GM12878 (cell line): Measurements from ENCODE around the gene TCEA2. TPM values are rescaled to one million over a fixed set of nuclear protein-coding genes. Genes with fewer than 3 reads are reported as not detected.

Experiments
- BCL3 ChIP-seq: IDR thresholded peaks from 2 replicates; pipeline ENCODE4 v1.6.1; 2011; ENCODE audit warnings: borderline replicate concordance, low read depth, mild to moderate bottlenecking, moderate library complexity, low read length; ENCODE audit not compliant: insufficient read depth, poor library complexity, severe bottlenecking
- CREB1 ChIP-seq: IDR thresholded peaks from 2 replicates; pipeline ENCODE4 v1.6.1; 2012; ENCODE audit warnings: low read depth, mild to moderate bottlenecking, inconsistent platforms
- DPF2 ChIP-seq: fragments of 450-650 bp; IDR thresholded peaks from 2 replicates; pipeline ENCODE4 v1.6.1; 2017; ENCODE audit warnings: mild to moderate bottlenecking
- ELK1 ChIP-seq: IDR thresholded peaks from 2 replicates; pipeline ENCODE4 v1.6.1; 2012; ENCODE audit warnings: low read depth, low read length, improper control_type of control experiment
- EZH2 ChIP-seq: IDR thresholded peaks from 2 replicates; pipeline ENCODE4 v1.6.1; 2012; ENCODE audit warnings: low read depth, mild to moderate bottlenecking, control low read depth, inconsistent platforms, low read length, borderline replicate concordance; ENCODE audit not compliant: control insufficient read depth
- HSF1 ChIP-seq: fragments of 150-350 bp; IDR thresholded peaks from 2 replicates; pipeline ENCODE4 v1.6.1; 2014; ENCODE audit warnings: mild to moderate bottlenecking, low read depth, low read length
- KDM1A ChIP-seq: fragments of 200-600 bp; sonication (generic); IDR thresholded peaks from 2 replicates; pipeline ENCODE4 v1.6.1; 2016; ENCODE audit warnings: borderline replicate concordance
- MYC ChIP-seq: IDR thresholded peaks from 2 replicates; pipeline ENCODE4 v1.6.1; 2011; ENCODE audit warnings: mild to moderate bottlenecking, low read length, moderate library complexity, inconsistent platforms; ENCODE audit not compliant: insufficient read depth, insufficient replicate concordance, insufficient read length, severe bottlenecking
- NRF1 ChIP-seq: conservative IDR thresholded peaks from 2 replicates; pipeline ENCODE4 v1.6.1; 2011; ENCODE audit warnings: mild to moderate bottlenecking, low read depth, low read length, improper control_type of control experiment
- PBX3 ChIP-seq: IDR thresholded peaks from 2 replicates; pipeline ENCODE4 v1.6.1; 2011; ENCODE audit warnings: mild to moderate bottlenecking, low read depth, low read length, moderate library complexity; ENCODE audit not compliant: insufficient replicate concordance
- SUPT20H ChIP-seq: IDR thresholded peaks from 2 replicates; pipeline ENCODE4 v1.6.1; 2011; ENCODE audit warnings: low read depth, mild to moderate bottlenecking, low read length, moderate library complexity, borderline replicate concordance; ENCODE audit not compliant: control insufficient read depth
- TAF1 ChIP-seq: IDR thresholded peaks from 2 replicates; pipeline ENCODE4 v1.6.1; 2011; ENCODE audit warnings: mild to moderate bottlenecking, low read depth, low read length, borderline replicate concordance
- ZNF384 ChIP-seq: IDR thresholded peaks from 2 replicates; pipeline ENCODE4 v1.6.1; 2012; ENCODE audit warnings: low read depth, mild to moderate bottlenecking, low read length, improper control_type of control experiment, borderline replicate concordance
- polyA plus RNA-seq, 11 experiments: library from polyadenylated mRNA; depleted of rRNA in 4 of 11; unstranded in 6 of 11; stranded (reverse) in 5 of 11; fragments of >200 nt; fragmentation: Nextera tagmentation in 4 of 11; fragmentation: Illumina TruSeq in 1 of 11; extraction: Ambion mirVana in 4 of 11; extraction: Trizol in 1 of 11; gene quantifications; 1 replicate in 1 of 11; 2 replicates in 10 of 11; pipeline versions ENCODE4 v1.2.1 to v1.2.3, GENCODE V29; 2011 to 2016; ENCODE audit warnings: inconsistent platforms in 2 of 11, missing spikeins in 2 of 11, low read depth in 1 of 11
- total RNA-seq, 4 experiments: library from RNA; depleted of rRNA in 3 of 4; stranded (reverse); fragments of >200 nt in 3 of 4; fragmentation: Illumina TruSeq in 1 of 4; extraction: Trizol in 1 of 4; gene quantifications; 2 replicates each; pipeline versions ENCODE4 v1.2.1 to v1.2.3, GENCODE V29; 2013 to 2021
- TF ChIP-seq, protein P1 (sequence below): fragments of 450-650 bp; IDR thresholded peaks from 2 replicates; pipeline ENCODE4 v1.6.1; 2017; ENCODE audit warnings: mild to moderate bottlenecking
- TF ChIP-seq, protein P2 (sequence below): IDR thresholded peaks from 2 replicates; pipeline ENCODE4 v1.6.1; 2012; ENCODE audit warnings: low read length, inconsistent platforms
- TF ChIP-seq, protein P3 (sequence below): IDR thresholded peaks from 2 replicates; pipeline ENCODE4 v1.6.1; 2012; ENCODE audit warnings: low read depth, low read length, improper control_type of control experiment

TCEA2 gene
- total and polyA plus RNA-seq, 10 of the 15 experiments (the other 5 are each of a cell fraction or from before 2014, with no cell fraction given), result 3.4 to 42.5 (median 13.3) TPM

- TF ChIP-seq NRF1 (no peak), ZNF384 (no peak), BCL3 (no peak), CREB1 (0 out of 2 replicates have a peak, but pooled peaks have one; percentile 31), ELK1 (no peak), TAF1 (no peak), MYC (no peak), PBX3 (no peak), HSF1 (no peak), DPF2 (no peak; the same call in 1 of the 2 replicates), EZH2 (no peak), SUPT20H (no peak), KDM1A (no peak)
- TF ChIP-seq, protein P1, sequence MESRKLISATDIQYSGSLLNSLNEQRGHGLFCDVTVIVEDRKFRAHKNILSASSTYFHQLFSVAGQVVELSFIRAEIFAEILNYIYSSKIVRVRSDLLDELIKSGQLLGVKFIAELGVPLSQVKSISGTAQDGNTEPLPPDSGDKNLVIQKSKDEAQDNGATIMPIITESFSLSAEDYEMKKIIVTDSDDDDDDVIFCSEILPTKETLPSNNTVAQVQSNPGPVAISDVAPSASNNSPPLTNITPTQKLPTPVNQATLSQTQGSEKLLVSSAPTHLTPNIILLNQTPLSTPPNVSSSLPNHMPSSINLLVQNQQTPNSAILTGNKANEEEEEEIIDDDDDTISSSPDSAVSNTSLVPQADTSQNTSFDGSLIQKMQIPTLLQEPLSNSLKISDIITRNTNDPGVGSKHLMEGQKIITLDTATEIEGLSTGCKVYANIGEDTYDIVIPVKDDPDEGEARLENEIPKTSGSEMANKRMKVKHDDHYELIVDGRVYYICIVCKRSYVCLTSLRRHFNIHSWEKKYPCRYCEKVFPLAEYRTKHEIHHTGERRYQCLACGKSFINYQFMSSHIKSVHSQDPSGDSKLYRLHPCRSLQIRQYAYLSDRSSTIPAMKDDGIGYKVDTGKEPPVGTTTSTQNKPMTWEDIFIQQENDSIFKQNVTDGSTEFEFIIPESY, result no peak
- TF ChIP-seq, protein P2, sequence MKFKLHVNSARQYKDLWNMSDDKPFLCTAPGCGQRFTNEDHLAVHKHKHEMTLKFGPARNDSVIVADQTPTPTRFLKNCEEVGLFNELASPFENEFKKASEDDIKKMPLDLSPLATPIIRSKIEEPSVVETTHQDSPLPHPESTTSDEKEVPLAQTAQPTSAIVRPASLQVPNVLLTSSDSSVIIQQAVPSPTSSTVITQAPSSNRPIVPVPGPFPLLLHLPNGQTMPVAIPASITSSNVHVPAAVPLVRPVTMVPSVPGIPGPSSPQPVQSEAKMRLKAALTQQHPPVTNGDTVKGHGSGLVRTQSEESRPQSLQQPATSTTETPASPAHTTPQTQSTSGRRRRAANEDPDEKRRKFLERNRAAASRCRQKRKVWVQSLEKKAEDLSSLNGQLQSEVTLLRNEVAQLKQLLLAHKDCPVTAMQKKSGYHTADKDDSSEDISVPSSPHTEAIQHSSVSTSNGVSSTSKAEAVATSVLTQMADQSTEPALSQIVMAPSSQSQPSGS, result no peak
- TF ChIP-seq, protein P3, sequence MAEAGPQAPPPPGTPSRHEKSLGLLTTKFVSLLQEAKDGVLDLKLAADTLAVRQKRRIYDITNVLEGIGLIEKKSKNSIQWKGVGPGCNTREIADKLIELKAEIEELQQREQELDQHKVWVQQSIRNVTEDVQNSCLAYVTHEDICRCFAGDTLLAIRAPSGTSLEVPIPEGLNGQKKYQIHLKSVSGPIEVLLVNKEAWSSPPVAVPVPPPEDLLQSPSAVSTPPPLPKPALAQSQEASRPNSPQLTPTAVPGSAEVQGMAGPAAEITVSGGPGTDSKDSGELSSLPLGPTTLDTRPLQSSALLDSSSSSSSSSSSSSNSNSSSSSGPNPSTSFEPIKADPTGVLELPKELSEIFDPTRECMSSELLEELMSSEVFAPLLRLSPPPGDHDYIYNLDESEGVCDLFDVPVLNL, result no peak
Measured at GRCh38 chr20:64099880-64100565, 37.0 kb downstream of the TCEA2 start (continued).
